Liver (tissue), 9 donors: Measurements from ENCODE around the gene NPTN. TPM values are rescaled to one million over a fixed set of nuclear protein-coding genes. Genes with fewer than 3 reads are reported as not detected.

Experiments
- DNase-seq: peaks from one replicate; pipeline ENCODE4 v3.0.0-alpha.2; 2017; ENCODE audit warnings: low spot score
- H3K27ac ChIP-seq, 2 donors: one replicate each; pipeline ENCODE4 v1.7.0; 2013; ENCODE audit warnings: inconsistent platforms in 2 of 2, low read length in 2 of 2, control low read depth in 1 of 2, low read depth in 1 of 2, mild to moderate bottlenecking in 1 of 2
- H3K27me3 ChIP-seq, 4 donors: one replicate each; pipeline versions ENCODE4 v1.6.1 to v1.7.0; 2013; ENCODE audit warnings: low read length in 3 of 4, inconsistent platforms in 1 of 4, mild to moderate bottlenecking in 1 of 4, moderate library complexity in 1 of 4; ENCODE audit not compliant: control insufficient read depth in 4 of 4, insufficient read depth in 4 of 4
- H3K36me3 ChIP-seq, 4 donors: one replicate each; pipeline versions ENCODE4 v1.6.1 to v1.7.0; 2013; ENCODE audit warnings: low read length in 3 of 4, mild to moderate bottlenecking in 3 of 4, low read depth in 1 of 4, moderate library complexity in 1 of 4; ENCODE audit not compliant: control insufficient read depth in 4 of 4, insufficient read depth in 3 of 4
- H3K4me1 ChIP-seq, 4 donors: one replicate each; pipeline versions ENCODE4 v1.6.1 to v1.7.0; 2013; ENCODE audit warnings: low read length in 3 of 4, mild to moderate bottlenecking in 3 of 4, moderate library complexity in 1 of 4; ENCODE audit not compliant: control insufficient read depth in 4 of 4, insufficient read depth in 4 of 4
- H3K4me3 ChIP-seq, 3 donors: one replicate each; pipeline versions ENCODE4 v1.6.1 to v1.7.0; 2013; ENCODE audit warnings: low read length in 3 of 3, control low read depth in 1 of 3, low read depth in 1 of 3, mild to moderate bottlenecking in 1 of 3
- H3K9ac ChIP-seq, 2 donors: one replicate each; pipeline ENCODE4 v1.7.0; 2013; ENCODE audit warnings: low read length in 2 of 2, mild to moderate bottlenecking in 2 of 2, moderate library complexity in 2 of 2, control low read depth in 1 of 2, low read depth in 1 of 2
- H3K9me3 ChIP-seq, 4 donors: one replicate each; pipeline versions ENCODE4 v1.6.1 to v1.7.0; 2013; ENCODE audit warnings: low read length in 3 of 4; ENCODE audit not compliant: control insufficient read depth in 4 of 4
- ATF3 ChIP-seq: IDR thresholded peaks from 2 replicates; pipeline ENCODE4 v1.6.1; 2016; ENCODE audit warnings: antibody characterized with exemption
- CTCF ChIP-seq: fragments of 150-350 bp; IDR thresholded peaks from 2 replicates; pipeline ENCODE4 v1.5.1; 2017; ENCODE audit warnings: improper control_type of control experiment, low read depth, low read length; ENCODE audit not compliant: missing input control
- FOXA1 ChIP-seq: IDR thresholded peaks from 2 replicates; pipeline ENCODE4 v1.6.1; 2016; ENCODE audit warnings: antibody characterized with exemption
- HNF4A ChIP-seq, 2 donors: conservative IDR thresholded peaks; 2 replicates each; pipeline ENCODE4 v1.6.1; 2016; ENCODE audit warnings: antibody characterized with exemption in 2 of 2, mild to moderate bottlenecking in 2 of 2
- NR2F2 ChIP-seq: IDR thresholded peaks from 2 replicates; pipeline ENCODE4 v1.6.1; 2016; ENCODE audit warnings: antibody characterized with exemption
- ZBTB33 ChIP-seq: IDR thresholded peaks from 2 replicates; pipeline ENCODE4 v1.6.1; 2016; ENCODE audit warnings: antibody characterized with exemption
- WGBS: extraction: QIAGEN DNeasy Blood & Tissue Kit; methylation state at CpG from one replicate; pipeline ENCODE4 v1.1.7; 2013; 5-methylcytosine and 5-hydroxymethylcytosine counted together
- polyA plus RNA-seq, 2 donors: library from polyadenylated mRNA; stranded (reverse) in 1 of 2; unstranded in 1 of 2; fragments of 200-250 nt in 1 of 2; fragments of >200 nt in 1 of 2; fragmentation: Nextera tagmentation in 1 of 2; extraction: Ambion mirVana in 1 of 2; gene quantifications; one replicate each; pipeline versions ENCODE4 v1.2.1 to v1.2.3, GENCODE V29; 2013 to 2015
- total RNA-seq, 2 donors: library from RNA; depleted of rRNA; stranded (reverse); fragments of >200 nt; gene quantifications; one replicate each; pipeline ENCODE4 v1.2.3, GENCODE V29; 2014
- donor health status: healthy.
- donor health status: healthy.
- donor health status: healthy.
- donor health status: healthy.
- donor health status: healthy.

Gene NPTN
- total and polyA plus RNA-seq, 4 donors, result 16.8 to 42.4 (median 33.9) TPM

DNA sequence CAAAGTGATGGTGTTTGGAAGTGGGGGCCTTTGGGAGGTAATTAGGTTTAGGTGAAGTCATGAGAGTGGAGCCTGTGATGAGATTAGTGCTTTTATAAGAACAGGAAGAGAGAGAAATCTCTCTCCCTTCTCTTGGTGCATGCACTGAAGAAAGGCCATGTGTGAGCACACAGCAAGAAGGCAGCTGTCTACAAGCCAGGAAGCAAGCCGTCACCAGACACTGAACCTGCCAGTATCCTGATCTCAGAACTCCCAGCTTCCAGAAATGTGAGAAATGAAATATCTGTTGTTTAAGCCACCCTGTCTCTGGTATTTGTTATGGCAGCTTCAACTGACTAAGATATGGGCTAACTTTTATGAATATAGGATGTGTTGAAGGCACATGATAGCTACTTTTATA lies 117.7 kb downstream of the NPTN start:
- H3K36me3 ChIP-seq, result no peaks in the 10 kb centered on the region
- H3K27ac ChIP-seq, result no peak overlapping the region
- H3K4me1 ChIP-seq, result no peaks in the 10 kb centered on the region
- no peak overlapping the region for H3K4me3 ChIP-seq
- H3K27me3 ChIP-seq, result no peaks in the 10 kb centered on the region
- WGBS, result 91% methylated on average over 1 of the region's 1 CpG
- no peaks in the 10 kb centered on the region for H3K9me3 ChIP-seq
- H3K9ac ChIP-seq, result no peak overlapping the region
- TF ChIP-seq FOXA1 (no peak), CTCF (no peak), ATF3 (no peak), HNF4A (conservative IDR thresholded peaks at IDR 0.05) (no peak), NR2F2 (no peak), ZBTB33 (no peak)
- DNase-seq, result no peak

Other genes with a start within 250 kb of the NPTN start
- gene REC114, start 190.2 kb downstream of the NPTN start, total RNA-seq, result not detected
- not detected for gene REC114, start 190.2 kb downstream of the NPTN start, polyA plus RNA-seq
- 10 to 100 TPM; 19.7 to 30.4 TPM for gene CD276, start 51.0 kb upstream of the NPTN start, total RNA-seq
- gene CD276, start 51.0 kb upstream of the NPTN start, polyA plus RNA-seq, result 10 to 100 TPM; 12.9 to 37.9 TPM
- gene INSYN1, start 120.0 kb upstream of the NPTN start, total RNA-seq, result under 1 TPM; 0.25 to 0.37 TPM
- under 1 TPM in 1 of 2 donors, not detected in 1; 0.16 TPM for gene INSYN1, start 120.0 kb upstream of the NPTN start, polyA plus RNA-seq
- gene TBC1D21, start 240.2 kb upstream of the NPTN start, total RNA-seq, result not detected
- not detected for gene TBC1D21, start 240.2 kb upstream of the NPTN start, polyA plus RNA-seq